NOMO-1 (cell line): ENCODE data around the gene PHYKPL.
"Not testable (repeated sequence)": the region's sequence is repeated elsewhere in the genome, so short reads cannot be mapped to it uniquely, and the experiment has no call there.

Experiments used
- DNase-seq, 2 experiments: peaks; one replicate each; lab custom pipeline; 2025; ENCODE audit not compliant: unreplicated experiment in 2 of 2; lab: John Stamatoyannopoulos, UW

PHYKPL gene

DNA sequence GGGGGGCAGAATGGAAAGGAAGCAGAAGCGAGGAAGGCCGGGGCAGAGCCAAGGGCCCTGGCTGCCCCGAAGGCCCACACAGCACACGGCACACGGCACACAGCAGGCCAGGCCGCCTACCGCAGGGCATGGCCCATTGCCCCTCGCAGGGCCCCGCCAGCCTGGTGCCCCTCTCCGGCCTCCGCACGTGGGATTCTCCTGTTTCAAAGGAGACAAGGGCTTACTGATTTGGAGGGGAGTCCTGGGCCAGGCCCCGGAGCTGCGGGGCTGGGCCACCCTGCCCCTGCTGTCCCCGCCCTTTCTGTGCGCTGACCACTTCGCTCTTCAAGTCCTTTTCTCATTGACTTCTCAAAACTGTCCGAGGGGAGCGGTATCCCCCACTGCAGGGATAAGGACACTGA, 7.7 kb upstream of the PHYKPL start:
- no peak for DNase-seq

DNA sequence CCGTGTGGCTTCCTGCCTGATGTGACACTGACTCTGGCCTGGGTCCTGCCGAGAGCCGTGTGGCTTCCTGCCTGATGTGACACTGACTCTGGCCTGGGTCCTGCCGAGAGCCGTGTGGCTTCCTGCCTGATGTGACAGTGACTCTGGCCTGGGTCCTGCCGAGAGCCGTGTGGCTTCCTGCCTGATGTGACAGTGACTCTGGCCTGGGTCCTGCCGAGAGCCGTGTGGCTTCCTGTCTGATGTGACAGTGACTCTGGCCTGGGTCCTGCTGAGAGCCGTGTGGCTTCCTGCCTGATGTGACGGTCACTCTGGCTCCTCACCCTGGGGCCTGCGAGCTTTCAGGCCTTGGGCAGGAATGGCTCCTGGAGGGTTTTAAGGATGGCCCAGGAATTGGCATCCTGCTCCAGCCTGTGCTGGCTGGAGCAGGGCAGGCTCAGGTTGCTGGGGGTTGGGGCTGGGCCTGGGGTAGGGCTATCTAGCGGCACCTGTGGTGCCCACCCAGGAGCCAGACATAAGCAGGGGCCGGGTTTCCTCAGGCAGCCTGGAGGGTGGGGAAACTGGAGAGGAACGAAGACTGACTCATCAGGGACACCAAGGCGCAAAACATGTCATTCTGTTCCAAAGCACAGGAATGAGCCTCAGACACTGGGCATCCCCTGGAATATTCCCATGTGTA, 7.2 kb upstream of the PHYKPL start:
- not testable (repeated sequence) for DNase-seq

DNA sequence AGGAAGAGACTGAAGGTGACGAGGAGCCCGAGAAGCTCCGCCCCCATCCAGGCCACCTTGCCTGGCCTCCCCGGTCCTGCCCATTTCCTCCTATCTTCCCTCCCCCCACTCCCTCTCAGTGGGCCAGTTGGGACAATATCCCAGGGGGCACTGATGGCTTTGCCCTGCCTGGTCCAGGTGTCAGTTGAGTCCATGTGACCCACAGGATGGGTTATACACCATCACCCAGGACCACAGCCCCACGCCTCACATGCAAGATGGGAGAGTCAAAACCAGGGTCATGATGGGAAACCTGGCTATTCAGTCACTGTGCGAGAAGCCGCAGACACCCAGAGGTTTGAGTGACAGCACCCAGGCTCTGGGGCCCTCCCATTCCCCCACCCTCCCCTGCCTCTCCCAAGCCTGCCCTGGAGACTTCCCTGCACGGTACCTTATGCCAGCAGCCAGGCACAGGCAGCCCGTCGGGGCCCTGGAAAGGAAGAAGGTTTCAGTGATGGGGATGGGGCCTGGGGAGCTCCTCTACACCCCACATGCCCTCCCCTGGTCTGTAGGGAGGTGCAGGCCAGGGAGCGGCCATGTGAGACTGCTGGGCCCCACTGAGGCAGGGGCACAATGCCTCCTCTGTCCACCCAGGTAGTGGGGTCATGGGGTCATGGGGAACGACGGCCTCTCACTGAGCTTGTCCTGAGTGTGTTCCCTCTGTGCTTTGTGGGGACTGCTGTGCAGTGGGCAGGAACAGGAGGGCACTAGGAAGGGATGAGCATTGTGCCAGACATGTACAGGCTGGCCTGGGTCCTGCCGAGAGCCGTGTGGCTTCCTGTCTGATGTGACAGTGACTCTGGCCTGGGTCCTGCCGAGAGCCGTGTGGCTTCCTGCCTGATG, 6.3 kb upstream of the PHYKPL start:
- DNase-seq = no peak

DNA sequence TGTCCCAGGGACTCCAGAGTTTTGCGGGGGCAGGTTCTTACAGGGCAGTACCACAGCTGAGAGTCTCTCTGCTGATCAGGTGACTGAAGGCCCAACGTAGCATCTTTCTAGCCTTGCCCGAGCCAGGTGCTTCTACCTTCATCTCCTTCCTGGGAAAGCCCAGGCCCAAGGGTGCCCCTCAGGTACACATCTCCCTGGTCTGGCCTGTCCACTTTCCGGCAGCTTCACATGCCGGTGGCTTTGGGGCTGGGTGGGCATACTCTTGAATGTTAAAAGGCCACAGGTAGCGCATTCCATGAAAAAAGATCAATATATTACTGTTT, 5.7 kb upstream of the PHYKPL start:
- DNase-seq = no peak

DNA sequence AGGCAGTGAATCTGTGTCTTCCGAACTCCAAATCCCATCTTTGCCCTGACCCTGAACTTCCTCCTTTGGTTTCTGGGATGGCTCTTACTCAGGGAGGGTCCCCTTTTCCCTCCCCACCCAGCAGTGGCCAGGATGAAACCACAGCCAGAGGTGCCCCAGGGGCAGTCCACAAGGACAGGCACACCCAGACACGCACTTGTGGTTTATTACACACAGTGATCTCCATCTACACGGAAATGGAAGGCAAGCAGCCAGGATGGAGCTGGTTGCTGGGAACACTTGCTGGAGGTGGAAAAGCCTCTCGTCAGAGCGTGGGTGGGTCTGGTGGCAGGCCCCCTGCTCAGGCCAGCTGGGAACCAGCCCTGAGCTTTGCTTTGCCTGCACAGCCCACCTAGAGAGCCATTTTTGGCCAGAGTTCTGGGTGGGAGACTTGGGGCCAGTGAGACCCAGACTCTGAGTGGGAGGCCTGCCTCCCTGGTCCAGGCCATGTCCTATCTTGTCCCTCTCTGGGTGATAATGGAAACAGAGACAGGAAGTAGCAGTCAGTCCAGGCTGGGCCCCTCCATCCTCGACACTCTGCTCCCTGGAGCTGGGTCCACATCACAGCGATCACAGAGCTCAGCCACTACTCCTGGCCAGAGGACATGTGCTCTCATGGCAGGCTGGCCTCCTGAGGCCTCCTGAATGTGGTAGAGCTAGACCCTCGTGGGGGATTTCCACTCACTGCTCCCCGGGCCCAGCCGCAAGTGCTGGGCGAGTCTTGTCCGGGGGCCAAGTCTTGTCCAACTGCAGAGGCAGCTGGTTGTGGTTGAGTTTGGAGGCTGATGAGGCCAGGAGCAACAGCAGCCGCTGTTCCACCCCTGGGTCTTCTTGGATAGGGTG, 5.1 kb upstream of the PHYKPL start:
- DNase-seq = no peak

DNA sequence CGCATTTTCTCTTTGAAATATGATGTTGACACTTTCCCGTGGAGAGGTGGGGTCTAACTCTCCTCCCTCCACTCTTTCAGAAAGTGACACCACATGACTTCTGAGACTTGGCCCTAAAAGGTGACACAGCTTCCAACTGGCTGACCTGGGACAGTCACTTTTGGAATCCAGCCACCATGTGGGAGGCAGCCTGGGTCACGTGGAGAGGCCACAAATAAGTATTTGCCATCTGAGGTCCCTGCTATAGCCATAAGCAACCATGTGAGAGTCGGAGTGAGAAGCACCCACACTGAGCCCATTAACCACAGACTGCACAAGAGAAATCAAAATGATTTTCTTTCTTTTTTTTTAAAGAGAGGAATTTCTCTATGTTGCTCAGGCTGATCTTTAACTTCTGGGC, 4.1 kb upstream of the PHYKPL start:
- no peak for DNase-seq

DNA sequence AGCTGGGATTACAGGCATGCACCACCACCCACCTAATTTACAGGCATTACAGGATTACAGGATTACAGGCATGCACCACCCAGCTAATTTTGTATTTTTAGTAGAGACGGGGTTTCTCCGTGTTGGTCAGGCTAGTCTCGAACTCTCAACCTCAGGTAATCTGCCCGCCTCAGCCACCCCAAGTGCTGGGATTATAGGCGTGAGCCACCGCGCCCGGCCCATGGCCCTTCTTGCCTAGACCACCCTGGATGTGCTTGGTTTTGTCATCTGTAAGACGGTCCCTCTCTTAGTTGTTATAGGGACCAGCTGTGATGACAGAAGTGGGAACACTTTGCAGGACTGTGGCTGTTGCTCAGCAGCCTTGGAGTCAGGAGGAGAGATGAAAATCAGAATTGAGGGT, 3.5 kb upstream of the PHYKPL start:
- no peak for DNase-seq

DNA sequence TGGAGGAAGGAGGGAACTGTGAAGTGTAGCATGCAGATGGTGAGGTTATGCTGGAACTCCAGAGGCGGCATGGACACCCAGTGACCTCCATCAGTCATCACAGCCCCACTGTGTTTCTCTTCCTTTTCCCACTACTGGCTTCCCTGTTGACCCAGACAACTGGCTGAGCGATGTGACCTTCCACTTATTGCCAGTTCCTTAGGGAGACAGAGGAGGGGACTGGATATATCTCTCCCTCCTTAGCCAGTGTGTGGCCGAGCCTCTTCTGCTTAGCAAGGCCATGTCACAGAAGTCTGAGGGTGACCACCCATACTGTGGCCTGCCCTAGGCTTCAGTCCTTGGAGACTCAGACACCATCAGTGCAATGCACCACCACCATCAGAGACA, 3.0 kb upstream of the PHYKPL start:
- no peak for DNase-seq

DNA sequence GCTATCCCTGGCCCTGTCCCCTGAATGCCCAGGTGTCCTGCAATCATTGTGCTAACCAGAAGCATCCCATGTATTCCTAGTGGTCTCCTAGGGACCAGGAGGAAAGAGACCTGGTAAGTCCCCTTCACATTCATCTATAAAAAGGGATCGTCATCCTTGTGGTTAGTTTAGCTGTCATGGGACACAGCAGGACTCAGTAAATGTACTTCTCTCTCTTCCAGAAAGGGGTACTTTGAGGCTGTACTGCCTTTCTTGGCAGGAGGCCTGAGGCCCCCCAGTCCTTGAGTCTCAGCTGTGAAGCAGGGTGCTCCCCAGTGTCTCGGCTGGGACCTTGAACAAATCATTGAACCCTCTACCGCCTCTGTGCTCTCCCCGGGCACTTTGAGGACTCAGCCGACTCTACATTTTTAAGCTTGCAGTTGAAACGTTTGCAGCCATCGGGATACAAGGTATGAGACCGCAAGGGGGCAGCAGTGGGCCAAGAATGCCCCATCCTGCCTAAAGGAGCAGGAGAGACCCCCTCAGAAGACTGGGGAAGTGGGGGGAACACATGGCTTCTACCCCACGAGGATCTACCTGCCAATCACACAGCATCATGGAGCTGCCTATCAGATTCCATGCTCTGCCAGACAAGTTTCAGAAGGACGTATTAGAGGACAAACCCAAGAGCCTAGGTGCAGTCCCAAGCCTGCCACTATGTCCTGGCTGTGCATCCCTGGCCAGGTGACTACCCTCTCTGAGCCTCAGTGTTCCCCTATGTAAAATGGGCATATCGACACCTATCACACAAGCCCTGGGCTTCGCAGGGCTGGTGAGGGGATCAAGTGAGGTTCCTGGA, 2.4 kb upstream of the PHYKPL start:
- peak; percentile 36 to 61 for DNase-seq

DNA sequence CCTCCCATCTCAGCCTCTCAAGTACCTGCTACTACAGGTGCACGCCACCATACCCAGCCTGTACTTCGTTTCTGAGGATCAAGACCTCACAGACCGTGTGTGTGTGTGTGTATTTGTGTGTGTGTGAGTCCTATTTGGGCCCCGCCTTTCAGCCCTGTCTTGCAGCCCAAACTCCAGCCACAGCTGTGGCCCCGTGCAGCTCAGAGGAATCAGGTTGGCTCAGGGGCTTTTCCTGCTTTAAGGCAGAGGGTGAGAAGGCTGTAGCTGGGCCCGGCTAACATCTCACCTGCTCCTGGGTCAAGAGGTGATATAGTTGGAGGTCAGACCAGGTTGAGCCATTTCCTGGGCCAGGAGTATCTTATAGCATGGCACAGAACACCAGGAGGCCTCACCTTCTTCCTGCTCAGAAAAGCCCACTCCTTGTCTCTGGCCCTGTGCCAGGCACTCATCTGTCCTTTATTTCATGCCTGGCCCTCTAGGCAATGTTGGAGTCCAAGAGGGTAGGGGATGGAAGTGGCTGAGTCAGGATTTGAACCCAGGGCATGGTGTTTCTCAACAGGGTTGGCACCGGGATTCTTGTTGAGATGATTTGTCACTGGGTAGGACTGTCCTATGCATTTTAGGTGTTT, 1.6 kb upstream of the PHYKPL start:
- DNase-seq = no peak

DNA sequence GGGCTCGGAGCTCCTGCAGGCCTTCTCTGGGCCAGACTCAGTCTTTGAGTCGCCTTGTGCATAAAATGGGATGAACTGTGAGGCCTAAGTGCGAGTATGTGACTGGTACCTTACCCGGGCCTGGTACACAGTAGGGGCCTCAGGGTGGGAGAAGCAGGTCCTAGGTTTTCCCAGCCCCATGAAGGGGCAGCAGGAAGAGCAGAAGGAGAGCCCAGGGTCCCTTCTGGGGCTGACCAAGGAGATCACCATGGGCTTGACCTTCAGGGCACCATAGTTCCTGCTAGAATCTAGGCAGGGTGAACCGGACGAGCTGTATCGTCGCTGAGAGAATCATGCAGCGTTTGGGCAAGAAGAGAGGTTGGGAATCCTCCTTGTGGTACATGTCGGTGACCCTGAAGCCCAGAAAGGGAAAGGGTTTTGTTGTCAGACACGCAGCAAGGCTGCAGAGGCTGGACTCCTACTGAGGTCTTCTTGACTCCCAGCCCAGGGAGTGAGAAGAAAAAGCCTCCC, 373 bp upstream of the PHYKPL start:
- no peak for DNase-seq

DNA sequence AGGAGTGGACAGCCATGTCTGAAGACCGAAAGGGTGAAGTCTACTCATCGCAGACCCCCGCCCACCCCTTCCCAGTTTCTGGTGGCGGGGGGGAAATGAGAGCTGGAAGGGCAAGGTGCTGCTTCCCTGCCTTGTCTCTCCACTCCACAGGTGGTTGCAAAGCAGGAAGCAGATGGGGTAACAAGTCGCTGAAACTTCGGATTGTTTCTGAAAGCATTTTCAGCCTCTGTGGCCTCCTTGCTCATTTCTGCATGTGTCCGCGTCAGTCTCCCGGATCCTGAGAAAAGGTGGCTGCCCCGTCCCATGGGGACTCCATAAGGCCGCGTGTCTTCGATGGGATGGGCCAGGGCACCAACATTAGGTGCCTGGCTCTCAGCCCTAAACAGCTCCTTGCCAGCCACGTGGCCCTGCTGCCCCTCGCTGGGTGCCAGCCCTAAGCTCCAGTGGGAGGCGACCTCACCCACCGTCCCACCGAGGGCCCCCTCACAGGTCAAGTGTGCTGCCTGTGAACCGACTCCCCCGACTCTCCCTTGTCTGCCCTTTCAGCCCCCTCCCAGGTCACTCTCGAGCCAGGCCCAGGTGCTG, 971 bp downstream of the PHYKPL start:
- DNase-seq = no peak

DNA sequence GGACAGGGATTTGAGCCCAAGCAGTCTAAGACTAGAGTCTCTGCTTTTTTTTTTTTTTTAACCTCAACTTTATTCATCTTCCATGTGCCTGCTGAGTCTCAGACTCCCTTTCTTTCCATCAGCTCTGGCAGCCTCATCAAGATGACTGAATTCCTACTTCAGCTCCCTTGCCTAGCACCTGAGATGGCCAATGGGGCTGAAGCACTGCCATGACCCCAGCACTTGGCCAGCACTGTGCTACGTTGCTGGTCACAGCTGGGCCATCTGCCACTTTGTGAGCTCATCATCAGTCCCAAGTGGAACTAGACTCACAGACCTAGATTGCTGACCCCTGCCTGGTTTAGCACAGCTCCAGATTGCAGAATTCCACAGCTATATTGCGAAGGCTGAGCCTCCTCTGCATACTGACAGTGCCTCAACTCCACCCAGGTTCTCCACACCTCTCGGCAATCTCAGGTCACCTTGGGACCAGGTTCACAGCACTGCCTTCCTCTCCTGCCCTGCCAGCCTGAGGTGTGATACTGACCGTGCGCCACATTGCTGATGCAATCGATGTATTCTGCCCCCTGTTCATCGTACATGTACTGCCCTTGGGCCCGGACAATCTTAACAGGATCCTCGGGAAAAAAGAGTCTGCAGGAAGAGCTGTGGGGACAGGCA, 1.6 kb downstream of the PHYKPL start:
- no peak for DNase-seq

DNA sequence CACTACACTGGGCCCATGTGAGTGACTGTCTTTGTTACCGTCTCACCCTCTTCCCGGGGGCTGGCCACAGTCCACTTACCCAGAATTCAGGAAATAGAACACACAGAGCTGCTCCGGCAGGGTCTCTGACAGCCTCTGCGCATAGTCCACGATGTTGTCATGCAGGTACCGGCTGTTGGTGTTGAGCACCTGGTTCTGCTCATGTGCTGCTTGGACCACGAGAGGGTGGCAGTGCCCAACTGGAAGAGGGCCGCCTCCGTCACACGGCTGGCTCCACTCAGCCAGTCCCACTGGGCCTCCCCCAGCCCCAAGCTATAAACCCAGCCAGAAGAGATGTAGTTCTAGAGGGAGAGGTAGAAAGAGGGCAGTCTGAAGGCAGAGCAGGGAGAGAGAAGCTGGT, 2.7 kb downstream of the PHYKPL start:
- no peak for DNase-seq

DNA sequence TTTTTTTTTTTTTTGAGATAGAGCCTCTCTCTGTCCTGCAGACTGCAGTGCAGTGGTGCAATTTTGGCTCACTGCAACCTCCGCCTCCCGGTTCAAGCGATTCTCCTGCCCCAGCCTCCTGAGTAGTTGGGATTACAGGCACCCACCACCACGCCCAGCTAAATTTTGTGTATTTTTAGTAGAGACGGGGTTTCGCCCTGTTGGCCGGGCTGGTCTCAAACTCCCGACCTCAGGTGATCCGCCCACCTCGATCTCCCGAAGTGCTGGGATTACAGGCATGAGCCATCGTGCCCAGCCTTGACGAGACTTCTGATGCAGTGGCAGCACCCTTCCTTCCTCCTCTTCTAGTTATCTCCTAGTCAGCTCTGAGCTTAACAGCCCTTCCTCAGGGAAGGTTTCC, 3.5 kb downstream of the PHYKPL start:
- not testable (repeated sequence) for DNase-seq

DNA sequence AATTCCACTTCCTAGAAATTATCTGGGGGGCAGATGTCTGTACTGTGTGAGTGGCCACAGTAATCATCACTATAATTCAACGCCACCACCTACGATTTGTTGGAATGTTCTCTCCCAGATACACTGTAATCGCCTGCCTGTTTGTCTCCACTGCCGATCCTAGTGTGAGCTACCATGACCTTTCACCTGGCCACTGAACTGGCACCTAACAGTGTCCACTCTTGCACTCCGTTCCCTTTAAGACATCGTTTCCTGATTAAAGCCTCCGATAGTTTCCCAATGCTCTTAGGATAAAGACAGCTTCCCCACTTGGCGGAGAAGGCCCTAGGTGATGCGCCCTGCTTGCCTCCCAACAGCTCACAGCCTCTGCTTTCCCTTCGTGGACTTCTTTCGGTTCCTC, 4.0 kb downstream of the PHYKPL start:
- DNase-seq = no peak

DNA sequence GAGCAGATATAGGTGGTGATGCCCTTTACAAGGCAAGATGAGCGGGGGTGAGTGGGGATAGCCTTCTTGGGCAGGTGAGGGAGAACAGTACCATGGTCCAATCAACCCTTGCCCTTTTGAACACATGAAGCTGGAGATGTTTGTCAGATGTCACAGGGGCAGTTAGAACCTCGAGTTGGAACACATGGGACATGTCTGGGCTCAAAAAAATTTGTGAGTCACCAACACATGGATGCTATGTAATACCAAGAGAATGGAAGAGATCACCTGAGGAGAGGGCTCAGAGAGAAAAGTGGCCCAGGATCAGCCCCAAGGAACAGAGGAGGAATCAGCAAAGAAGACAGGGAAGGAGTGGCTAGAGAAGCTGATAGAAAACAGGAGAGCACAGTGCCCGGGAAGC, 4.7 kb downstream of the PHYKPL start:
- no peak for DNase-seq

DNA sequence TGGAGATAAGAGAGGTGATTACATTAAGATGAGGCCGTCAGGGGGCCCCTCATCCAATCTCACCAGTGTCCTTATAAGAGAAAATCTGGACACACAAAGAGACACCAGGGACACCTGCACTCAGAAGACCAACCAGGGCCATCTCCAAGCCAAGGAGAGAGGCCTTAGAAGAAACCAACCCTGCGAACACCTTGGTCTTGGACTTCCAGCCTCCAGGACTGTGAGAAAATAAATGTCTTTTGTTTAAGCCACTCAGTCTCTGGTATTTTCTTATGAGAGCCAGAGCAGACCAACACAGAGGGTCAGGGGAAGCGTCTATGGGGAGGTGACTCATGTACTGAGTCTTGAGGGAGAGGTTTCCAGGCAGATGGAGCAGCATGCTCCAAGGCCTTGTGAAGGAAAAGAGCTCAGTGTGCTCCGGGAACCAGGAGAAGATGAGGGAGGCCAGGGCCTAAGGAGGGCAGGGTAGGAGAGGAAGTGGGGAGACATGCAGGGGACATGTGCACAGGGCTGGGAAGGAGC, 5.4 kb downstream of the PHYKPL start:
- DNase-seq = no peak

DNA sequence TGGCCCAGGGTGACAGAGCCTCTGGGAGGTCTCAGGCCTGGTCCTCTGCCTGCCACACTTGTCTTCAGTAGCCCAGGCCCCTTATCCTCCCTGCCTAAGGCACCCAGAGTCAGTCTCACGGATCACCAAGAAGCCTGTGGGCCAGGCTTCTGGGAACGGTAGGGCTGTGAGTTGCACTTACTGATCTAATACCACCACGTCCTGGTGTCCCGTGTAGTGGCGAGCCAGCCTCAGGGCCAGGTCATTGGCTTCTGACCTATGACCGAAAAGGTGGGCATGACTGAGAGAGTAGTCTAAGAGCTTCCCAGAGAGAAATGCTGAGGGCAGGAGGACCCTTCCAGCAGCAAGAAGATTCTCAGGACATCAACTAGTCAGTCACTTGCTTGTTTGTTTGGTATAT, 7.4 kb downstream of the PHYKPL start:
- no peak for DNase-seq
